Natural killer cell (primary cell): ENCODE results near the gene PLEKHA8. TPM values are rescaled to one million over a fixed set of nuclear protein-coding genes. Genes with fewer than 3 reads are reported as not detected.

Experiments used
- ATAC-seq, 3 donors: fragments of 150-1000 bp in 2 of 3; fragments of 200-7000 bp in 1 of 3; cut with Tn5 transposase; 1 replicate in 1 of 3; 2 replicates in 2 of 3; pipeline ENCODE4 v1.10.0; 2021; ENCODE audit warnings: mild to moderate bottlenecking in 2 of 3, moderate library complexity in 2 of 3
- DNase-seq, 2 donors: peaks; one replicate each; pipeline versions ENCODE4 v3.0.0 to v3.0.0-alpha.2; 2013 to 2021; ENCODE audit warnings: mixed read lengths in 1 of 2
- H3K27ac ChIP-seq: one replicate; pipeline ENCODE4 v1.5.1; 2013; ENCODE audit warnings: mild to moderate bottlenecking, low read length
- H3K27me3 ChIP-seq: one replicate; pipeline ENCODE4 v1.6.1; 2013; ENCODE audit warnings: low read length; ENCODE audit not compliant: control insufficient read depth, insufficient read depth
- H3K36me3 ChIP-seq: one replicate; pipeline ENCODE4 v1.6.1; 2013; ENCODE audit warnings: low read length; ENCODE audit not compliant: control insufficient read depth, insufficient read depth
- H3K4me1 ChIP-seq: one replicate; pipeline ENCODE4 v1.6.1; 2013; ENCODE audit warnings: low read length; ENCODE audit not compliant: control insufficient read depth, insufficient read depth
- H3K4me3 ChIP-seq: one replicate; pipeline ENCODE4 v1.5.1; 2013; ENCODE audit warnings: low read length
- H3K9me3 ChIP-seq: one replicate; pipeline ENCODE4 v1.6.1; 2013; ENCODE audit warnings: low read length; ENCODE audit not compliant: control insufficient read depth, insufficient read depth
- H3K27ac Mint-ChIP-seq, 2 donors: one replicate each; pipeline ENCODE4 v1.8.0; 2022; ENCODE audit warnings: mild to moderate bottlenecking in 2 of 2, mixed read lengths in 2 of 2, moderate library complexity in 1 of 2
- H3K27me3 Mint-ChIP-seq, 2 donors: one replicate each; pipeline ENCODE4 v1.8.0; 2022; ENCODE audit warnings: low read depth in 2 of 2, mixed read lengths in 2 of 2
- H3K36me3 Mint-ChIP-seq: one replicate; pipeline ENCODE4 v1.8.0; 2022; ENCODE audit warnings: mixed read lengths
- H3K4me1 Mint-ChIP-seq, 2 donors: one replicate each; pipeline ENCODE4 v1.8.0; 2022; ENCODE audit warnings: mixed read lengths in 2 of 2
- H3K4me3 Mint-ChIP-seq: one replicate; pipeline ENCODE4 v1.8.0; 2022; ENCODE audit warnings: mild to moderate bottlenecking, moderate library complexity, mixed read lengths
- H3K9me3 Mint-ChIP-seq, 2 donors: one replicate each; pipeline ENCODE4 v1.8.0; 2022; ENCODE audit warnings: mixed read lengths in 2 of 2
- WGBS: methylation state at CpG from one replicate; pipeline ENCODE4 v1.1.7; 2013; ENCODE audit warnings: missing lambda C conversion rate; ENCODE audit not compliant: insufficient coverage; 5-methylcytosine and 5-hydroxymethylcytosine counted together
- intact Hi-C: fragments of 100-400 bp; cut with micrococcal nuclease; formaldehyde crosslinking; loops from one replicate; pipeline ENCODE4 v1.14.2; 2022
- total RNA-seq, 4 donors: library from RNA; stranded (reverse); fragments of 120-200 nt in 1 of 4; gene quantifications; one replicate each; pipeline versions ENCODE4 v1.2.3 to v1.2.4, GENCODE V29; 2013 to 2022
- TF ChIP-seq, protein P1 (sequence below): fragments of 200-600 bp; IDR thresholded peaks from one replicate; pipeline ENCODE4 v1.8.0; 2022; ENCODE audit warnings: antibody characterized with exemption

Gene PLEKHA8
- total RNA-seq, 3 donors from 2014 or later (not counting 1 experiment from before 2014, with no cell fraction given) = 8.7 to 12.8 (median 11.8) TPM

DNA sequence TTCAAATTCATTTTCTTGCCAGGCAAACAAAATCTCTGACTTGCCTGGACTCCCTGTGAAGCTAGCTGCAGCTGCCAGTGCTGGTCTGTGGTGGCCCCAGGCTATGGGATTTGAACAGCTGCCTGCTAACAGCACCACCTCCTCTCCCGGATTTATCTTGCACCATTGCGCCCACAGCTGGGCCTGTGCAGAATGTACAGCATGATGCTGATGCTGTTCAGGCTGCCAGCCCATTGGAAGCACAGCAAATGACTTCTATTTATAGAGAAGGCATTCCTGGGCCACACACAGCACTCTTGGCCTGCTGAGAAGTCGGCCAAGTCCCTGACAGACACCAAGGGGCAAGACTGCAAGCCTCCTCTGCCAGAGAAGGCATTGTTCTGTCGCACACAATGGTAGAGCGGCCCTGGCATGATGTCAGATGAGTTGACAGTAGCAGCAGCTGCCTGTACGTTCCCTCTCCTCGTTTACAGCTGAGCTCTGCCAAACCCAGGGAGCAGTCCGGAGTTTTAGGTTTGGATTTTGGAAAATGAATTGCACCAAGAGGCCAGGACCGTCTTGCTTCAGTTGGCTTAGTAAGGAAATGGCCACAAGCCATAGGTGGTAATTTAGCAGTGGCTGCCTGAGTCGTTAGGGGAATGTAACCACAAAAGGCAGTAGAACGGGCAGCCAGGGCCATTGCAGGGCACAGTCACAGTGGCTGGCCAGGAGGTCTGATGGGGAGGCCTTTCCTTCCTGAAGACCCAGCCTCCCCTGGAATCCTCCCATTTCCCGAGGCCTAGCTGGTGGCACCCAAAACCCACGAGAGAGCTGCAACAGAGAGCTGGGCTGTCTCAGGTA is 145.1 kb downstream of the PLEKHA8 start:
- no peaks in the 10 kb centered on the region for H3K9me3 ChIP-seq
- Mint-ChIP-seq H3K4me3 (no peak overlapping the region), H3K27ac (no peak overlapping the region), H3K9me3 (no peaks in the 10 kb centered on the region), H3K4me1 (peaks cover 25 to 35% of the 10 kb centered on the region in 2 donors), H3K36me3 (no peaks in the 10 kb centered on the region), H3K27me3 (peaks cover 0 to 2% of the 10 kb centered on the region in 2 donors)
- intact Hi-C loops = no loop called here
- peaks cover 21% of the 10 kb centered on the region for H3K4me1 ChIP-seq
- no peak for DNase-seq
- H3K27me3 ChIP-seq = no peaks in the 10 kb centered on the region
- TF ChIP-seq, protein P1, sequence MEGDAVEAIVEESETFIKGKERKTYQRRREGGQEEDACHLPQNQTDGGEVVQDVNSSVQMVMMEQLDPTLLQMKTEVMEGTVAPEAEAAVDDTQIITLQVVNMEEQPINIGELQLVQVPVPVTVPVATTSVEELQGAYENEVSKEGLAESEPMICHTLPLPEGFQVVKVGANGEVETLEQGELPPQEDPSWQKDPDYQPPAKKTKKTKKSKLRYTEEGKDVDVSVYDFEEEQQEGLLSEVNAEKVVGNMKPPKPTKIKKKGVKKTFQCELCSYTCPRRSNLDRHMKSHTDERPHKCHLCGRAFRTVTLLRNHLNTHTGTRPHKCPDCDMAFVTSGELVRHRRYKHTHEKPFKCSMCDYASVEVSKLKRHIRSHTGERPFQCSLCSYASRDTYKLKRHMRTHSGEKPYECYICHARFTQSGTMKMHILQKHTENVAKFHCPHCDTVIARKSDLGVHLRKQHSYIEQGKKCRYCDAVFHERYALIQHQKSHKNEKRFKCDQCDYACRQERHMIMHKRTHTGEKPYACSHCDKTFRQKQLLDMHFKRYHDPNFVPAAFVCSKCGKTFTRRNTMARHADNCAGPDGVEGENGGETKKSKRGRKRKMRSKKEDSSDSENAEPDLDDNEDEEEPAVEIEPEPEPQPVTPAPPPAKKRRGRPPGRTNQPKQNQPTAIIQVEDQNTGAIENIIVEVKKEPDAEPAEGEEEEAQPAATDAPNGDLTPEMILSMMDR = no peak
- 76% methylated on average over 13 of the region's 13 CpGs for WGBS
- no peak for ATAC-seq
- no peak overlapping the region for H3K27ac ChIP-seq
- H3K4me3 ChIP-seq = no peak overlapping the region
- no peaks in the 10 kb centered on the region for H3K36me3 ChIP-seq

DNA sequence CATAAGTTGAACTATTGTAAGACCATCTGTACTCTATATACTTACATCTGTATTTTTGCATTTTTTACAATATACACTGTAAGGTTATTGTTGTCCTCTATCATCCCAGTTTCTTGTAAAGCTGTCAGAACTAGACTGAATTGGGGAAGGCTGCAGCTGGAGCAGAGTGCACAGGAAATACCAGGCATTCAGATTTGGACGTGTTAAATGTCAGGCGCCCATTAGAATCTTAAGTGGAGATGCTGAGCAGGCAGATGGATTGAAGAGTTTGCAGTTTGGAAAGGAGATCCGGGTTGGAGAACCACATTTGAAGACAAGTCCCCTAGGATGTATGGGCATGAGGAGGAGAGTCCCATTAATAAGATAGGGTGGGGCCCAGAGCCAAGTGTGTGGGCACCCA is 147.0 kb downstream of the PLEKHA8 start:
- no peak overlapping the region for H3K4me3 ChIP-seq
- peak overlapping the region in 1 of 2 donors; percentile 70 for H3K27ac Mint-ChIP-seq
- DNase-seq = no peak
- intact Hi-C loops = no loop called here
- H3K9me3 Mint-ChIP-seq = no peaks in the 10 kb centered on the region
- H3K27ac ChIP-seq = no peak overlapping the region
- H3K27me3 ChIP-seq = no peaks in the 10 kb centered on the region
- no peaks in the 10 kb centered on the region for H3K9me3 ChIP-seq
- no peaks in the 10 kb centered on the region for H3K36me3 ChIP-seq
- H3K36me3 Mint-ChIP-seq = no peaks in the 10 kb centered on the region
- H3K27me3 Mint-ChIP-seq = peaks cover 0 to 2% of the 10 kb centered on the region in 2 donors
- TF ChIP-seq, protein P1 = no peak
- H3K4me1 Mint-ChIP-seq = peaks cover 36 to 52% of the 10 kb centered on the region in 2 donors
- 79% methylated on average over 3 of the region's 3 CpGs for WGBS
- peaks cover 31% of the 10 kb centered on the region for H3K4me1 ChIP-seq
- no peak for ATAC-seq
- H3K4me3 Mint-ChIP-seq = no peak overlapping the region

DNA sequence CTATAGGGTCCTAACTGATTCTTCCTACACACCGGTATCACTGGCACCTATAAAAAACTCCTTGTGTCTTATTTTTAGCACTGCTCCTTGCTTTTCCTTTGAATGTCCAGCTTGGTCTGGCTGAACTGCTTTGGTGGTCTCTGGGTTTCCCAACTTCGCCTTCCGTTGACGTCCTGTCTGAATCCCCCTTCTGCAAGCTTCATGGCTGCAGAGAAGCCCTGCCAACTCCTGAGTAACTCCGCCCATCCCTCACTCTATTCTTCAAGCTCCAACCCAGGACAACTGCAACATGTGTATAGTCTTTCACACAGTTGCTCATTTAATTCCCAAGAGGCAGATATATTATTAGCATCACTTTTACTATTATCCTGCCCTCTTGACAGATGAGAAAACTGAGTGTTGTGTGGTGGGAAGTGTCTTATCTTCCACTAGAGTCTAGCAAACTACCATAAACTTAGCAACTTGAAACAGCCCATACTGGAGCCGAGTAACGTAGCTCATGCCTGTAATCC is 147.5 kb downstream of the PLEKHA8 start:
- H3K4me1 ChIP-seq = peaks cover 31% of the 10 kb centered on the region
- WGBS = 96% methylated on average over 7 of the region's 7 CpGs
- Mint-ChIP-seq H3K36me3 (no peaks in the 10 kb centered on the region), H3K9me3 (no peaks in the 10 kb centered on the region), H3K4me3 (peak overlapping the region; percentile 58), H3K27me3 (peaks cover 0 to 2% of the 10 kb centered on the region in 2 donors), H3K27ac (peak overlapping the region; percentile 52 to 70), H3K4me1 (peaks cover 36 to 52% of the 10 kb centered on the region in 2 donors)
- TF ChIP-seq, protein P1 = no peak
- ATAC-seq (no peak), DNase-seq (no peak)
- H3K27me3 ChIP-seq = no peaks in the 10 kb centered on the region
- H3K9me3 ChIP-seq = no peaks in the 10 kb centered on the region
- H3K4me3 ChIP-seq = no peak overlapping the region
- intact Hi-C loops = loop anchor here (2.0 kb wide), 1 partner anchor 13 kb away; no protein-coding TSS in a partner anchor
- no peaks in the 10 kb centered on the region for H3K36me3 ChIP-seq
- H3K27ac ChIP-seq = peak overlapping the region; percentile 24
